Lower lobe of right lung (tissue), 2 donors: ENCODE results near the gene TNRC6A. TPM values are rescaled to one million over a fixed set of nuclear protein-coding genes. Genes with fewer than 3 reads are reported as not detected.
"Not testable (repeated sequence)": the region's sequence is repeated elsewhere in the genome, so short reads cannot be mapped to it uniquely, and the experiment has no call there.

Experiments used
- ATAC-seq, 2 donors: fragments of 200-7000 bp; cut with Tn5 transposase; one replicate each; pipeline ENCODE4 v1.9.1; 2020 to 2022; ENCODE audit warnings: mild to moderate bottlenecking in 2 of 2, moderate library complexity in 2 of 2
- DNase-seq: peaks from one replicate; pipeline ENCODE4 v3.0.0-alpha.2; 2020
- H3K27ac ChIP-seq: fragments of 200-600 bp; one replicate; pipeline ENCODE4 v1.8.0; 2022
- H3K27me3 ChIP-seq: fragments of 200-600 bp; one replicate; pipeline ENCODE4 v1.8.0; 2022; ENCODE audit warnings: low read depth
- H3K36me3 ChIP-seq: fragments of 200-600 bp; one replicate; pipeline ENCODE4 v1.8.0; 2022; ENCODE audit warnings: mild to moderate bottlenecking
- H3K4me1 ChIP-seq: fragments of 200-600 bp; one replicate; pipeline ENCODE4 v1.8.0; 2022
- H3K4me3 ChIP-seq: fragments of 200-600 bp; one replicate; pipeline ENCODE4 v1.8.0; 2022; ENCODE audit warnings: mild to moderate bottlenecking
- H3K9me3 ChIP-seq: fragments of 200-600 bp; one replicate; pipeline ENCODE4 v1.8.0; 2022
- intact Hi-C: fragments of 100-400 bp; cut with DNase I; formaldehyde crosslinking; loops from one replicate; pipeline ENCODE4 v1.11.0; 2022
- total RNA-seq: library from RNA; stranded (reverse); fragmentation: NEBNext Ultra II Directional; extraction: Animal tissue kit (Norgen Biotek cat#: 25700); gene quantifications from one replicate; pipeline ENCODE4 v1.2.1, GENCODE V29; 2021
- TF ChIP-seq, protein P1 (sequence below): fragments of 200-600 bp; IDR thresholded peaks from one replicate; pipeline ENCODE4 v1.8.0; 2022; ENCODE audit warnings: antibody characterized with exemption, mild to moderate bottlenecking
- donor health status: DM: no; HTN: yes; CAD: no; lungs with severe emphysema.

TNRC6A gene
- total RNA-seq, 1 donor from 2014 or later: 49.4 TPM

DNA sequence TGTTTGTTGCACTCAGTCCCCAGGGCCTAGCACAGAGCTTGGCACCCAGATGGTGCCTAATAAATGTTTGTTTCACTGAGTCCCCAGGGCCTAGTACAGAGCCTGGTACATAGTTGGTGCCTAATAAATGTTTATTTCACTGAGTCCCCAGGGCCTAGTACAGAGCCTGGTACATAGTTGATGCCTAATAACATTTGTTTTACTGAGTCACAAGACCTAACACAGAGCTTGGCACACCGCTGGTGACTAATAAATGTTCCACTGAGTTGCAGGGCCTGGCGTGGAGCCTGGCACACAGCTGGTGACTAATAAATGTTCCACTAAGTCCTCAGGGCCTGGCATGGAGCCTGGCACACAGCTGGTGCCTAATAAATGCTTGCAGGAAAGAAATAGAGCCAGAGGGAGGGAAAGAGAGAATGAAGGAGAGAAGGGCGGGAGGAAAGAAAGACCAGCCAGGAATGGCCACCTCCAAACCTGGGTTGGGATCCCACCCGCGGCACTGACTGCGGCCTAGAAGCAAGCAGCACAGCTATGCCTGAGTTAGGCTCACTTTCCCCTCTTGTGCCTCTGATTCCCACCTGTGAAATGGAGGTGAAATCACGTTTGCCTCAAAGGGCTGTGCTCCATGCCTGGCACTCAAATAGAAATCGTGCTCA is 123.8 kb downstream of the TNRC6A start:
- Histone ChIP-seq H3K36me3 (no peaks in the 10 kb centered on the region), H3K27me3 (no peaks in the 10 kb centered on the region), H3K4me1 (peaks cover 6% of the 10 kb centered on the region), H3K9me3 (no peaks in the 10 kb centered on the region), H3K4me3 (no peak overlapping the region), H3K27ac (no peak overlapping the region)
- no peak for DNase-seq
- ATAC-seq: no peak
- intact Hi-C loops: no loop called here
- TF ChIP-seq, protein P1, sequence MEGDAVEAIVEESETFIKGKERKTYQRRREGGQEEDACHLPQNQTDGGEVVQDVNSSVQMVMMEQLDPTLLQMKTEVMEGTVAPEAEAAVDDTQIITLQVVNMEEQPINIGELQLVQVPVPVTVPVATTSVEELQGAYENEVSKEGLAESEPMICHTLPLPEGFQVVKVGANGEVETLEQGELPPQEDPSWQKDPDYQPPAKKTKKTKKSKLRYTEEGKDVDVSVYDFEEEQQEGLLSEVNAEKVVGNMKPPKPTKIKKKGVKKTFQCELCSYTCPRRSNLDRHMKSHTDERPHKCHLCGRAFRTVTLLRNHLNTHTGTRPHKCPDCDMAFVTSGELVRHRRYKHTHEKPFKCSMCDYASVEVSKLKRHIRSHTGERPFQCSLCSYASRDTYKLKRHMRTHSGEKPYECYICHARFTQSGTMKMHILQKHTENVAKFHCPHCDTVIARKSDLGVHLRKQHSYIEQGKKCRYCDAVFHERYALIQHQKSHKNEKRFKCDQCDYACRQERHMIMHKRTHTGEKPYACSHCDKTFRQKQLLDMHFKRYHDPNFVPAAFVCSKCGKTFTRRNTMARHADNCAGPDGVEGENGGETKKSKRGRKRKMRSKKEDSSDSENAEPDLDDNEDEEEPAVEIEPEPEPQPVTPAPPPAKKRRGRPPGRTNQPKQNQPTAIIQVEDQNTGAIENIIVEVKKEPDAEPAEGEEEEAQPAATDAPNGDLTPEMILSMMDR: no peak

DNA sequence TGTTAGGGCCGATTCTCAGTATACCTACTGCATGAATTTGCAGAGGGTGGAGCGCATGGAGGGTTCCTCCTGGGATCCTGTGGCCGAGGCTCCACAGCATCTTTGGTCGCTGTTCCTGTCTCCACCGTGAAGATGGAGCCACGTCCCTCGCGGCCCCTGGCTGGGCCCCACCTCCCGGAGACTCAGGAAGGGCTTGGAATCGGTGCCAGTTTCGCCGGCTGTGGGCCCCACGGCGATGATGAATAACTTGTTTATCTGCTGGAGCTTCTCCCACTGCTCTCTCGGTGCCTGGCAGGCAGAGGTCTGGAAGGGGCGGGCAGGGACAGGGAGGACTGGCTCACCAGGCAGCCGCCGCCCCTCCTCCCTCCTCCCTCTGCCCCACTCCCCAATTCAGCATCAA is 124.4 kb downstream of the TNRC6A start:
- Histone ChIP-seq H3K4me3 (no peak overlapping the region), H3K27ac (no peak overlapping the region), H3K9me3 (no peaks in the 10 kb centered on the region), H3K27me3 (no peaks in the 10 kb centered on the region), H3K4me1 (peaks cover 6% of the 10 kb centered on the region), H3K36me3 (no peaks in the 10 kb centered on the region)
- intact Hi-C loops: no loop called here
- ATAC-seq: no peak
- TF ChIP-seq, protein P1: no peak
- DNase-seq: no peak

DNA sequence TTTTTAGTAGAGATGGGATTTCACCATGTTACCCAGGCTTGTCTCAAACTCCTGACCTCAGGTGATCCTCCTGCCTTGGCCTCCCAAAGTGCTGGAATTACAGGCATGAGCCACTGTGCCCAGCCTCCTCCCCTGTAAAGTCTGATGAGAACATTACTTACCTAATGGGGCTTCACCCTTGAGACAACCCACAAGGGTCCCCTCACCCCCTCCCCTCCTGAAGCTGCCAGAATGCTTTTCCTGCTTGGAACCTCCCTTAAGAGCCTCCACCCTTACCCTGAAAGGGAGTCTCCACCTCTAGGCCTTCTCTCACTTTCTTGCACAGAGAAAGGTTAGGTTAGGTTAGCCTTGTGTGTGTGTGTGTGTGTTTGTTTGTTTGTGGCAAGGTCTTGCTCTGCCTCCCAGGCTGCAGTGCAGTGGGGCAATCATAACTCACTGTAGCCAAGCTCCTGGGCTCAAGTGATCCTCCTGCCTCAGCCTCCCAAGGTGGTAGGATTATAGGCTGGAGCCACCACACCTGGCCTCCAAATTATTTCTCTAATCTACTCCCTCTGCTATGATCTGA is 125.2 kb downstream of the TNRC6A start:
- Histone ChIP-seq H3K4me1 (peaks cover 6% of the 10 kb centered on the region), H3K27ac (no peak overlapping the region), H3K9me3 (no peaks in the 10 kb centered on the region), H3K36me3 (no peaks in the 10 kb centered on the region), H3K27me3 (no peaks in the 10 kb centered on the region), H3K4me3 (no peak overlapping the region)
- ATAC-seq: no peak
- TF ChIP-seq, protein P1: no peak
- DNase-seq: no peak
- intact Hi-C loops: no loop called here

DNA sequence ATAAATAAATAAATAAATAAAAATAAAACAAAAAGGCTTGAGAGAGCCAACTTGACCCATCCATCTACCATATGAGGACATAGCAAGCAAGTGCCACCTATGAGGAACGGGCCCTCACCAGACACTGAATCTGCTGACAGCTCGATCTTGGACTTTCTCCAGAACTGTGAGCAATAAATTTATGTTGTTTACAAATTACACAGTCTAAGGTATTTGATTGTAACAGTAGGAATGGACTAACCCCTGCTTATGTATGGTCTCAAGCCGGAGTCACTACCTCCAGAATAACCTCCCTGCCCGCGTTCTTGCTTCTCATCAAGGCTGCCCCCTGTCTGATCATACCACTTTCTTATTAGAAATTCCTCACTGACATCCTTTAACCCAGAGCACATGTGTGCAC is 126.2 kb downstream of the TNRC6A start:
- ATAC-seq: no peak
- H3K36me3 ChIP-seq: no peaks in the 10 kb centered on the region
- TF ChIP-seq, protein P1: no peak
- no peaks in the 10 kb centered on the region for H3K9me3 ChIP-seq
- H3K27ac ChIP-seq: no peak overlapping the region
- H3K4me3 ChIP-seq: no peak overlapping the region
- H3K4me1 ChIP-seq: peaks cover 6% of the 10 kb centered on the region
- intact Hi-C loops: no loop called here
- no peak for DNase-seq
- H3K27me3 ChIP-seq: no peaks in the 10 kb centered on the region

DNA sequence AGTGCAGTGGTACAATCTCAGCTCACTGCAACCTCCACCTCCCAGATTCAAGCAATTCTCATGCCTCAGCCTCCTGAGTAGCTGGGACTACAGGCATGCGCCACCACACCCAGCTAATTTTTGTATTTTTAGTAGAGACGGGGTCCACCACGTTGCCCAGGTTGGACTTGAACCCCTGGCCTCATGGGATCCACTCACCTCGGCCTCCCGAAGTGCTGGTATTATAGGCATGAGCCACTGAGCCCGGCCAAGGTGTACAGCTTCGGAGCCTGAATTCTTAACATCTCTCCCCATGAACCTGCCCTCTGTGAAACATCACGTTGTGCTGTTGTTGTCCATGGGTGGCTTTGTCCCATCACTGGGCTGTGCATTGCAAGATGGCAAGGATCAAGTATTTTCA is 127.4 kb downstream of the TNRC6A start:
- H3K27me3 ChIP-seq, intact Hi-C loops, DNase-seq, ATAC-seq, H3K27ac ChIP-seq, H3K4me1 ChIP-seq, H3K9me3 ChIP-seq, H3K4me3 ChIP-seq, H3K36me3 ChIP-seq: not testable (repeated sequence)

DNA sequence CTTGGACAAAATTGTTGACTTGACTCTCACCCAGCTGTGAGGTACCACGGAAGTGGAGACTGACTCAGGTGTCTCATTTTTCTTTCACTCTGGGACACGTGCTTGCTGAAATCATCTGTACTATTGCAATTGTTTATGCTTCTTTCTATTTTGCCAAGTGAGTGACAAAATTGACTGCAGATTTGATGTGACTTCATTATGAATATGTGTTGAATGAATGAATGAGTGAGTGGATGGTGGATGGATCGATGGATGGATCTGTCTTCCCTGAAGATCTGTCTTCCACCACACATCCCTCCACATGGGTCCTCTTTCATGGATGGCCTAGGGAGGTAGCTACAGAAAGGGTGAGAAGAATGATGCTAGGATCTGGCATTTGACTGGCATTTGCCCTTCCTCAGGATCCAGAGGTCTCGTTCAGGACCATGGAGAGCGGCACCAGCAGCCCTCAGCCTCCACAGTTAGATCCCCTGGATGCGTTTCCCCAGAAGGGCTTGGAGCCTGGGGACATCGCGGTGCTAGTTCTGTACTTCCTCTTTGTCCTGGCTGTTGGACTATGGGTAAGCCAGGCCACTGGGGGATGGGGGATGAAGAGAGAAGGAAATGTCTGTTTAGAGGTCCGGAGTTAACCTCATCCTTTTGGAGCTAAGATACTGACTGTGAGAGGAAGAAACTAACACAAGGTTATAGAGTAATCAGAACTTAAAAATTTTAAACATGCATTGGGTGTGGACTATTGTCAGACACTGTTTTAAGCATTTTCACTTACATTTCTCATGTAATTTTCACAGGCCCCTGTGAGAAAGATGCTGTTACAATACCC is 129.0 kb downstream of the TNRC6A start:
- H3K27me3 ChIP-seq: no peaks in the 10 kb centered on the region
- H3K9me3 ChIP-seq: no peaks in the 10 kb centered on the region
- DNase-seq (peak; percentile 52), ATAC-seq (peak in 1 of 2 donors; percentile 58)
- H3K36me3 ChIP-seq: no peaks in the 10 kb centered on the region
- TF ChIP-seq, protein P1: no peak
- intact Hi-C loops: no loop called here
- H3K27ac ChIP-seq: no peak overlapping the region
- no peak overlapping the region for H3K4me3 ChIP-seq
- peaks cover 6% of the 10 kb centered on the region for H3K4me1 ChIP-seq
